ENCODE results near the gene SMYD5.
A peak's percentile ranks its signal among the peaks of the same experiment; 100 is the strongest.
"Not testable (repeated sequence)": the region's sequence is repeated elsewhere in the genome, so short reads cannot be mapped to it uniquely, and the experiment has no call there.

SMYD5 gene

DNA sequence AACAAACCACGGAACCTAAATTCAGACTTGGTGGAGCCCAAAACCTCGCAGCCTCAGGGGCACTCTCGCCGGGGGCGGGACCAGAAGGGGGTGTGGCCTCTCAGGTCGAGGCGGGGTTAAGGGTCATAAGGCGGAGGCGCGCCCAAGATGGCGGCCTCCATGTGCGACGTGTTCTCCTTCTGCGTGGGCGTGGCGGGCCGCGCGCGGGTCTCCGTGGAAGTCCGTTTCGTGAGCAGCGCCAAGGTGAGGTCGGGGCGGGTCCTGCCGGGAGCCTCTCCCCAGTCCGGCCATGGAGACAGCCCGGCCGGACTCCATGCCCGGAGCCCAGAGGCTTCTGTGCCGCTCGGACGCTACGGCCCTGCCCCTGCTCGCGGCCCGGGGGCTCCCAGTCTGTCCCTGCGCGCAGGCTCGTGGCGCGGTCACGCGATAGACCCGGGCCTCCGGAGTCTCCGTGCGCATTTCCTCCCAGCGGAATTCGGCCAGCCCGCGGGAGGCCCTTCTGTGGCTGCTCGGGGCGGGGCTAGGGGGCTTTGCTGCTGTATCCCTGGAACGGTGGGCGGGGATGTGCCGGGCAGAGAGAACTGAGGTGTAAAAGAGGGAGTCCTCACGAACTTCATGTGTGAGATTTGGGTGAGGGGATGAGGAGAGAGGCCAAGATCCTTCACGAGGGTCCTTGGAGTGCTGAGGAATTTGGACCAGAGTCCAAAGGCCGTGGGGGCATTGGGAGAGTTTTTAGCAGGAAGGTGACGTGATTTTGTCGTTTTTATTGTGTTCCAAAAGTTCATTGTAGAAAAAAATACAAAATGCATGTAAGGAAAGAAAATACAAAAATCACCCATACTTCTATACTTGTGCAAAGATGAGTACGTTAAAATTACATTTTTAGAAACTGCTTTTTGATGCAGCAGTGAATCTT, at the start of gene SMYD5:
Gene SMYD5 (plus strand): TSS at position 126 of the 916 bp plus-strand sequence. CDS start 22 bp downstream, at position 148.
- Mint-ChIP-seq H3K27ac (peak within 1 kb of the TSS; percentile 95), H3K4me1 (peaks cover 17 to 32% of the 10 kb centered on the region in 2 donors), H3K27me3 (peaks cover 9 to 10% of the 10 kb centered on the region in 2 donors), H3K9me3 (no peaks in the 10 kb centered on the region), H3K36me3 (peaks cover 2 to 6% of the 10 kb centered on the region in 2 donors), H3K4me3 (peak within 1 kb of the TSS; percentile 92 to 95)
- DNase-seq (peak; percentile 86), ATAC-seq (replicated peaks) (peak; percentile 91 to 94)

DNA sequence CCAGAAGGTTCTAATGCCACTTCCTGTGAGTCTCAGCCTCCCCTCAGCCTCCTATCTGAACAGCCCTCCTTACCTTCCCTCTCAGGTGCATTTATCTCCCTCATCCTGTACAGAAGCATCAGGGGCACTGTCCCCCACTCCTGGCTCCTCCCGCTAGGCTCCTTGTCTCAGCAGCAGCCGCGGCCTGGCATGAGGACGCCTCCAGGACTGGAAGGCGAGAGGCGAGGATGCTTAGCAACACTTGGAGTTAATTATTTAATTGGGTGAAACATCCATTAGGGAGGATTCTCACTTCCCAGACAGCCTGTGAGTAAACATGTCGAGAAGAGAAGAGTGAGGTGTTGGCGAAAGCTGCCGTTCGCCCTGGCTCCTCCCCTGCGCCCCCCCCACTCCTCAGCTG, 48.1 kb upstream of the SMYD5 start:
- not testable (repeated sequence) for H3K9me3 Mint-ChIP-seq

DNA sequence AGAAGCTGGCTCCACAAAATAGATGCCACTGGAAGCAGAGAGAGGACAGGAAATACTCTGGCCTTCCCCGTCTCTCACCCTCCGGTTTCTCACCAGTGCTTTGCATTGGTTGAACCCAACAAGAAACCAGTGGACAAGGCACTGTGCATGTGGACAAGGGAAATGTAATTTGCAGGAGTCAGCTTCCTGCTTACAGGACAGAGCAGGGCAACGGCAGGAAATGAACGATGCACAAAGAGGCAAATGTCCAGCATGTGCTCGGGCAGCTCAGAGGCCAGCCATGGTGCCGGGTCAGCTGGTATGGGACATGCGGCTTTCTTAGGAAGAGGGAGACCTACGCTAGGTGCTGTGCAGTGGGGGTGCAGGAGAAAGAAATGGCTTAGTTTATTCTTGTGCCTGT, 47.2 kb upstream of the SMYD5 start:
- H3K4me1 Mint-ChIP-seq; H3K27ac Mint-ChIP-seq; DNase-seq; ATAC-seq (replicated peaks); H3K36me3 Mint-ChIP-seq; H3K9me3 Mint-ChIP-seq; H3K4me3 Mint-ChIP-seq: not testable (repeated sequence)
- H3K27me3 Mint-ChIP-seq, result peaks cover 15 to 23% of the 10 kb centered on the region in 2 donors

More for the DNA sequence above, 48.1 kb upstream of the SMYD5 start:
- H3K36me3 Mint-ChIP-seq; ATAC-seq (replicated peaks); H3K27ac Mint-ChIP-seq; H3K4me3 Mint-ChIP-seq; H3K4me1 Mint-ChIP-seq; DNase-seq: not testable (repeated sequence)
- H3K27me3 Mint-ChIP-seq, result peaks cover 20 to 27% of the 10 kb centered on the region in 2 donors

DNA sequence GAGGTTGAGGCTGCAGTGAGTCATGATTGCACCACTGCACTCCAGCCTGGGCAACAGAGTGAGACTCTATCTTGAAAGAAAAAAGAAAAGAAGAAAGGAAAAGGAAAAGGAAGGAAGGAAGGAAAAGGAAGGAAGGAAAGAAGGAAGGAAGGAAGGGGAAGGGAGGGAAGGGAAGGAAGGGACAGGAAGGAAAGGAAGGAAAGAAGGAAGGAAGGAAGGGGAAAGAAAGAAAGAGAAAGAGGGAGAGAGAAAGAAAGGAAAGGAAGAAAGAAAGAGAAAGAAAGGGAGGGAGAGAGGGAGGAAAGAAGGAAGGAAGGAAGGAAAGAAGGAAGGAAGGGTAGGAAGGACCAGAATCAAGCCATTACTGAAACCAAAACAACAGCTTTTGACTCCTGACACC, 45.7 kb upstream of the SMYD5 start:
- H3K4me3 Mint-ChIP-seq, result not testable (repeated sequence)

DNA sequence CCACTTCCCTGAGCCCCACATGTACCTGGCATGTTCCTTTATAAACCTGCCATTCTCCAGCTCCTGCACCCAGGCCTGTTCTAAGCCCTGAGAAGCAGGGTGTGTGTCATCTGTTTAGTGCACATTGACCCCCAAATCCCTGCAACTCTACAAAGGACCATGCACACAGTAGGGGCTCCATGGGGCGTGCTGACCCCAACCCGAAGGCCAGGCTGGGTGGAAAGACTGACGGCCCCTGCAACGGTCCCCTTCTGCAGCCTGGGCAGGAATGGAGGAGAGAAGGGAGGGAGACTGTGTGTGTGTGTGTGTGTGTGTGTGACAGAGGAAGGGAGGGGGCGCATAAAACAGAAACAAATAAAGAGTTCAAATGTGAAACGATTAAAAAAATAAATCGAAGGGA, 43.7 kb upstream of the SMYD5 start:
- H3K4me3 Mint-ChIP-seq; H3K27ac Mint-ChIP-seq; ATAC-seq (replicated peaks); H3K36me3 Mint-ChIP-seq; DNase-seq; H3K9me3 Mint-ChIP-seq: not testable (repeated sequence)
- H3K4me1 Mint-ChIP-seq, result peaks cover 6 to 10% of the 10 kb centered on the region in 2 donors
- peaks cover 32 to 39% of the 10 kb centered on the region in 2 donors for H3K27me3 Mint-ChIP-seq

More for the DNA sequence above, 45.7 kb upstream of the SMYD5 start:
- not testable (repeated sequence) for DNase-seq; H3K27ac Mint-ChIP-seq; H3K4me1 Mint-ChIP-seq; H3K36me3 Mint-ChIP-seq; H3K9me3 Mint-ChIP-seq; ATAC-seq (replicated peaks)
- H3K27me3 Mint-ChIP-seq, result peaks cover 24 to 29% of the 10 kb centered on the region in 2 donors

DNA sequence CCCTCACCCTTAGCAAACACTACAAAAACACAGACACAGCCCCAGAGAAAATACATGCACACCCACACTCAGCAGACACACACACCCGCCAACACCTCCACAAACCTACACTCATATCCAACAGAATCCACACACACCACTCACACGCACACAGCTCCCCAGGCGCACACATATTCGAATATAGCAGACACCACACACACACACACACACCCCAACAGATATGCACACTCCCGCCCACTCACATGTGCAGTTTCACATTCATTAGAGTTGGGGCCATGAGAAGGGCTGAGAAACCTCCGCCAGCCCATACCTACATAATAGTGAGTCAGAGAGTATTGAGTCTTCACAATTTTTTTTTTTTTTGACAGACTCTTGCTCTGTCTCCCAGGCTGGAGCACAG, 41.1 kb upstream of the SMYD5 start:
- Mint-ChIP-seq H3K4me3 (no peak overlapping the region), H3K27me3 (peaks cover 46 to 61% of the 10 kb centered on the region in 2 donors), H3K27ac (no peak overlapping the region), H3K4me1 (peaks cover 21 to 34% of the 10 kb centered on the region in 2 donors), H3K36me3 (no peaks in the 10 kb centered on the region), H3K9me3 (no peaks in the 10 kb centered on the region)
- DNase-seq (no peak), ATAC-seq (replicated peaks) (no peak)

DNA sequence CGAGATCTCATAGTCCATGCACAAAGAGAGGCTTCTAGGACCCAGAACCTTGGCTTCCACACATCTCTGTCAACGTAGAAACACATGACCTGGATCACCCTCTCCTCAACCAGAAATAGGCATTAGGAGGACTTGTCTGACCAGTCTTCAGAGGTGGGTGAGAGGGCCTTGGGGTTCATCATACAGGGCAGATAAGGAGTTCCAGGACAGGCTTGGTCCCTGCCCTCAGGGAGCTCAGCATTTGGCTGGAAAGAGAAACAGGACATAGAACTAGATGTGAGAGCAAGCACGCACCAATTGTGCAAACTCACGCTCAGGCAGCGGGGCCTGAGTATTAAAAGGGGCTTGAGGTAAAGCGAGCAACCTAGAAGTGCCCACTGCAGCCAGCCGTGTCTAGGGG, 40.3 kb upstream of the SMYD5 start:
- ATAC-seq (replicated peaks), result no peak
- peaks cover 43 to 61% of the 10 kb centered on the region in 2 donors for H3K27me3 Mint-ChIP-seq
- H3K4me3 Mint-ChIP-seq, result no peak overlapping the region
- DNase-seq, result no peak
- no peaks in the 10 kb centered on the region for H3K36me3 Mint-ChIP-seq
- no peak overlapping the region for H3K27ac Mint-ChIP-seq
- H3K9me3 Mint-ChIP-seq, result no peaks in the 10 kb centered on the region
- peaks cover 21 to 34% of the 10 kb centered on the region in 2 donors for H3K4me1 Mint-ChIP-seq

DNA sequence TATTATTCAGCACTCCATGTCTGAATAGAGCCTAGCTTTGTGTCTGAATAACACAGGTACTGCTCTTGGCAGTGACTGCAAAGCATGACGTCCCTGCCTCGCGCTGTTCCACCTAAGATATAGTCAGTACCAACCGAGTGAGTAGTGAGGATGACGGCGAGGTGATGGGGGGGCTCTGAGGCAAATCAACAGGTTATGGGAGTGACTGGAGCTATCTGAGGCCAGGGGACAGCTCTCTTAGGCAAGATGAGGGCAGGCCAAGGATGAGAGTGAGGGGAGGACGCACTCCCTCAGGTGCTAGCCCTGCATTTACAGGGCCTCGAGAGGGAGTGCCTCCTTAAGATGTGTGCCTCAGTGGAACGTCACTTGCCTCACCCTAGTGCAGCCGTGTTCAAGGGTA, 39.8 kb upstream of the SMYD5 start:
- peaks cover 21 to 34% of the 10 kb centered on the region in 2 donors for H3K4me1 Mint-ChIP-seq
- H3K27me3 Mint-ChIP-seq, result peaks cover 40 to 61% of the 10 kb centered on the region in 2 donors
- H3K27ac Mint-ChIP-seq, result no peak overlapping the region
- DNase-seq (no peak), ATAC-seq (replicated peaks) (no peak)
- H3K36me3 Mint-ChIP-seq, result no peaks in the 10 kb centered on the region
- no peaks in the 10 kb centered on the region for H3K9me3 Mint-ChIP-seq
- no peak overlapping the region for H3K4me3 Mint-ChIP-seq

DNA sequence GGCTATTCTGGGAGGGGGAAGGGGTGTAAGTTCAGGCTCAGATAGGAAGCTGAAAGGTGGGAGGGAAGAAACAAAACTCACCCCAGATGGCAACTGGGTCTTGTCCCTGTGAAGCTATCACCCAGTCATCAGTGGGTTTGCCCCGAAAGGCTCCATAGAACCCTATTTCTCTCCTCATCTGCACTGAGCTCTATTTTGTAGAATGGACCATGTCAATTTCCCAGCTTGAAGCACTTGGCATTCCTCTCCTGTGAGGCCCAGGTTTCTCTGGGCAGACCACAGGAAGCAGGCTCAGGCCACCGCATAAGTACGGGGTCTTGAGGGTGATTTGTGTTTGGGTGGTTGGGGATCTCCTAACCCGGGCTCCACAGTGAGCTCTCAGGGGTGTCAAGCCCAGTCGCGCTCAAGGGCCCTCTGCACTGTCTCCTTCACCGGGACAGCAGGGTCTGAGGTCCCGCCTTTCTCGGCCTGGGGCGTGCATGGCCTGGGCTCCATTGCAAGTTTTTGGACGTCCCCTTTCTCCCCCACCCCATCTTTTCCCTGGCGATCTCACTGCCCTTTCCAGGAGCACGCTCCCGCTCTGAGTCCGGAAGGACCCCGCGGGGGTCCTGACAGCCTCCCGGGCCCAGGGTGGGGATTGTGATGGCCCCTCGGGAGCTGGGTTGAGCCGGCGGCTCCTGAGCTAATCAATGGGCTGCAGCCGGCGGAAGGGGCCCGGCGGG, 38.9 kb upstream of the SMYD5 start:
- DNase-seq (no peak), ATAC-seq (replicated peaks) (no peak)
- Mint-ChIP-seq H3K4me3 (peak overlapping the region; percentile 60 to 75), H3K27me3 (peaks cover 47 to 70% of the 10 kb centered on the region in 2 donors), H3K27ac (peak overlapping the region; percentile 31), H3K36me3 (no peaks in the 10 kb centered on the region), H3K9me3 (no peaks in the 10 kb centered on the region), H3K4me1 (peaks cover 21 to 34% of the 10 kb centered on the region in 2 donors)

DNA sequence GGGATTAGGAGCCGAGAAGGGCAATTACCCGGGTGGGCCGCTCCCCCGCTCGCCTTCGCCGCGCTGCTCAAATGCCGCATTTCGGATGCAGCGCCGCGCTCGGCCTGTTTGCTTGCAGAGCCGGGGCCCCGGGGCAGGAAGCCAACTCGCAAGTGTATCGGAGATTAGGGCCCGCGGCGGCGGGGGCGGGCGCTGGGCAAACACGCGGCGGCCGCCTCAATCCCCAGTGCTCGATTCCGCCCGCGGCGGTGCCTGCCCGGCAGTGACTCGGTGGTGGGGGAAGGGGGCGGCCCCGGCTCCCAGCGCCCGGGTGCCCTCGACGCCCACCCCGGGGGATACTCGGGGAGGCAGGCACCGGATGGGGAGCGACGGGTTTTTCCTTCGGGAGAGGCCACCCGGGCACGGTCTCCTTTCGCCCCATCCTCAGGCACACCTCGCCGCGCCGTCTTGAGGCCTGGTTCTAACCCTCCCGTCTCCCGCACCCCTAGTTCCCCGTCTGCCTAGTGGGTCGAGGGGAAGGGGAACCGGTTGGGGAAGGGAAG, 38.3 kb upstream of the SMYD5 start:
- peak; percentile 63 for DNase-seq
- Mint-ChIP-seq H3K4me3 (peak overlapping the region; percentile 89 to 93), H3K27me3 (peaks cover 49 to 76% of the 10 kb centered on the region in 2 donors)

DNA sequence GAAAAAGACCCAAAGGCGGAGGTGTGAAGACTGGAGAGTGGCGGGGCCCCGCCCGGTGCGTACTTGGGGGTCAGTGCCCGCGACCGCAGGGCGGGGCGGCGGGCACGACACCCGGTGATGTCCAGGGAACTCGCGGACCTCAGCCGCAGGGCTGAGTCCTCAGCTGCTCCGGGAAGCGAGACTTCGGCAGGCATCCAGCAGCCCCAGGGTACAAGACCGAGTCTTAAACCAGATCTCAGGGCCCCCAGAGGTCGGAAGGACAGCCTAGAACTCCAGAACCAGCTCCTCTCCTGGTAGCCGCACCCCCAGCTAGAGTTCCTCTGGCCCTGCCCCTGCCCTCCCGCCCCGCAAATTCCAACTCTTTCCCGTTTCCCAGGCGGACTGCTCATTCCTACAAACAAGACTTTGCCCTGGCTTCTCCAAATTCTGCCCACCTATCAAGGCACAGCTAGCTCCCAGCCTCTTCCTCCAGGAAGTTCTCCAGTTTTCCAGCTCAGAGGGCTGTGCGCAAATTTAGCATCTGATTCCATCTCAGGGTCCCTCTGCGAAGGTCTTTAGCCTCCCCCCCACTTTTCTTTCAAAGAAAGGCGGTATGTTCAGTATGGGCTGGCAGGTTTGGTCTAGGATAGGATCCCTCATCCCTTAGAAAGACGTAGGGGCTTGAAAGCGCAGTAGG, 37.7 kb upstream of the SMYD5 start:
- peak overlapping the region; percentile 90 for H3K27ac Mint-ChIP-seq
- H3K4me1 Mint-ChIP-seq, result peaks cover 21 to 34% of the 10 kb centered on the region in 2 donors
- DNase-seq, result no peak
- H3K36me3 Mint-ChIP-seq, result no peaks in the 10 kb centered on the region
- H3K27me3 Mint-ChIP-seq, result peaks cover 53 to 82% of the 10 kb centered on the region in 2 donors
- peak overlapping the region; percentile 89 to 93 for H3K4me3 Mint-ChIP-seq
- peak; percentile 11 to 18 for ATAC-seq (replicated peaks)
- H3K9me3 Mint-ChIP-seq, result no peaks in the 10 kb centered on the region

More for the DNA sequence above, 38.3 kb upstream of the SMYD5 start:
- no peak overlapping the region for H3K27ac Mint-ChIP-seq
- H3K9me3 Mint-ChIP-seq, result no peaks in the 10 kb centered on the region
- peaks cover 21 to 34% of the 10 kb centered on the region in 2 donors for H3K4me1 Mint-ChIP-seq
- peak; percentile 53 to 66 for ATAC-seq (replicated peaks)
- no peaks in the 10 kb centered on the region for H3K36me3 Mint-ChIP-seq

DNA sequence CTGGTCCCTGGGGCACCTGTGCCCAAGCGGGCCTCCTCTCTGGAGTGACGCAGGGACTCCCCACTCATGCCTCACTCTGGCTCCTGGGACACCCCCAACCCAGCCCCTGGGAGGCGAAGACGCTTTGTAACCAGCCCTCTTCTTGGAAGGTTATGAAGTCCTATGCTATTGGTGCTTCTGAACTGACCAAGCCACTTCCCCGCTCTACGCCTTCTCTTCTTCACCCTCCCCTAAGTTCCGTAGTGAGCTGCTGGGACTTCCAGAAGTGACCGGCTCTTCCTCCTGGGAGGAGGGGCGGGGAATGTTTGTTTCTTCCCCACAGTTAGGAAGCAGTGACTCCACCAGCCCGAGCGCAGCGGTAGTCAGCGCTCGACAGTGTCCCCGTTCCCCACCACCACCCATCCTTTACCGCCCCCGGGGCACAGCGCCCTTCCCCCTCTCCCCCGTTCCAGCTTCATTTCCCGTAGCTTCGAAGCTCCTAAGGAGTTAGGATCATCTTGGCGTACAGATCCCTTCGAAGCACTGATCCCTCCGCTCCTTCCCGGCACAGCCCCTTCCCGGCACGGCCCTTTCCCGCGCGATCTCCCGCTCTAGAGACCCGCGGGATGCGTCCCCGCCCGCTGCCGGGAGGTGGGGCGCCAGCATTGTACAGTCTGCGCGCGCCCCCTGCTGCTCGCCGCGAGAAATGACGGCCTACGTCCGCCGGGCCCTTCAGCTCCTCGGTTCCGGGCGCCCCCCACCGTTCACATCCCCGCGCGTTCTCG, 37.0 kb upstream of the SMYD5 start:
- Mint-ChIP-seq H3K4me1 (peaks cover 21 to 34% of the 10 kb centered on the region in 2 donors), H3K4me3 (peak overlapping the region; percentile 89 to 93), H3K27ac (peak overlapping the region; percentile 90), H3K27me3 (peaks cover 55 to 83% of the 10 kb centered on the region in 2 donors), H3K36me3 (no peaks in the 10 kb centered on the region), H3K9me3 (no peaks in the 10 kb centered on the region)
- ATAC-seq (replicated peaks) (peak; percentile 79 to 83), DNase-seq (peak; percentile 80)

DNA sequence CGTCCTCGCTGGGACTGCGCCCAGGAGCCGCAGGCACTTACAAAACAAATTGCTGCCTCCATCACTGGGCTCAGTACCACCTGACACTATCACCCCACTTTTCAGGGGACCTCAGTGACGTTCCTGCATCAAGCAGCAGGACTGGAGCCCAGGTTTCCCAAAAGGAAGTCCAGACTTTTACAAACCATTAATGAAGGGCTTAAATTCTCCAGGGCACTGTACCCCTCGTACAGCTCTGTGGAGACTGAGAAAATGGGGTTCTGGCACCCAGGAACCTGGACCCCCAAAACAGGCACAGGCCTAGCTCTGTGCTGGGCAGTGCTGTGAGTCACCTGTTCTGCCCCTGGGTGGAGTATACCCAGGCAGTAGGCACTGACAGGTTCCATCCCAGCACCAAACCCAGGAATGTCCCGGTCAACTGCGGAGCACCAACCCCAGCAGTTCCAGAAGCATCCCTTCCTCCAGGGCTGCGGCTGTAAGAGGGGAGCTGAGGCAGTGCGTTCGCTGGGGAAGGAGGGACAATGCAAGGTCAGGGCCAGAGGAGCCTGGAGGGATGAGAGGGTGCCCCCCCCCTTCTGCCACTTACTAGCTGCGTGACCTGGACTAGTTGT, 36.3 kb upstream of the SMYD5 start:
- Mint-ChIP-seq H3K27ac (peak overlapping the region; percentile 66), H3K36me3 (no peaks in the 10 kb centered on the region), H3K27me3 (peaks cover 49 to 81% of the 10 kb centered on the region in 2 donors), H3K4me1 (peaks cover 21 to 31% of the 10 kb centered on the region in 2 donors), H3K4me3 (peak overlapping the region; percentile 89 to 93), H3K9me3 (no peaks in the 10 kb centered on the region)
- DNase-seq, result no peak
- peak; percentile 2 to 8 for ATAC-seq (replicated peaks)
